Kidney (tissue), 14 donors: ENCODE data around the gene MCRIP2. TPM values are rescaled to one million over a fixed set of nuclear protein-coding genes. Genes with fewer than 3 reads are reported as not detected.
A peak's percentile ranks its signal among the peaks of the same experiment; 100 is the strongest.

Experiments used
- DNase-seq, 5 donors: peaks; one replicate each; pipeline ENCODE4 v3.0.0-alpha.2; 2013 to 2020
- FAIRE-seq: peaks from 2 replicates; lab custom pipeline; 2012; peaks lifted over from hg19 to GRCh38; lab: Jason Lieb, UNC
- H3K27ac ChIP-seq, 2 donors: one replicate each; pipeline ENCODE4 v1.7.0; 2013; ENCODE audit warnings: low read depth in 2 of 2, low read length in 2 of 2, inconsistent platforms in 1 of 2
- H3K27me3 ChIP-seq: one replicate; pipeline ENCODE4 v1.7.1; 2013; ENCODE audit warnings: low read length, inconsistent platforms; ENCODE audit not compliant: control insufficient read depth, insufficient read depth
- H3K36me3 ChIP-seq, 3 donors: one replicate each; pipeline versions ENCODE4 v1.7.0 to v1.7.1; 2013; ENCODE audit warnings: low read length in 3 of 3, control low read depth in 1 of 3, inconsistent platforms in 1 of 3; ENCODE audit not compliant: insufficient read depth in 3 of 3, control insufficient read depth in 2 of 3
- H3K4me1 ChIP-seq, 3 donors: one replicate each; pipeline versions ENCODE4 v1.7.0 to v1.7.1; 2013; ENCODE audit warnings: low read length in 3 of 3, inconsistent platforms in 1 of 3, low read depth in 1 of 3; ENCODE audit not compliant: control insufficient read depth in 2 of 3, insufficient read depth in 2 of 3
- H3K4me3 ChIP-seq, 3 donors: one replicate each; pipeline versions ENCODE4 v1.7.0 to v1.8.1; 2013; ENCODE audit warnings: low read length in 3 of 3, control low read depth in 1 of 3, inconsistent platforms in 1 of 3
- H3K9ac ChIP-seq, 3 donors: one replicate each; pipeline versions ENCODE4 v1.7.0 to v1.7.1; 2013; ENCODE audit warnings: low read length in 3 of 3, control low read depth in 1 of 3, inconsistent platforms in 1 of 3
- H3K9me3 ChIP-seq, 3 donors: one replicate each; pipeline versions ENCODE4 v1.7.0 to v1.7.1; 2013; ENCODE audit warnings: low read length in 3 of 3, control low read depth in 1 of 3, inconsistent platforms in 1 of 3; ENCODE audit not compliant: control insufficient read depth in 2 of 3, insufficient read depth in 1 of 3
- intact Hi-C: fragments of 100-400 bp; cut with DNase I; formaldehyde crosslinking; loops from one replicate; pipeline ENCODE4 v1.11.1; 2022
- polyA plus RNA-seq: library from polyadenylated mRNA; stranded (reverse); fragments of 350-450 nt; fragmentation: Illumina TruSeq; extraction: RNeasy Lipid Tissue Mini Kit (QIAGEN cat#74804); gene quantifications from one replicate; pipeline ENCODE4 v1.2.3, GENCODE V29; 2014; ENCODE audit warnings: low read depth, low replicate concordance; ENCODE audit not compliant: insufficient read depth
- total RNA-seq: library from RNA; stranded (reverse); fragmentation: NEBNext Ultra II Directional; extraction: Animal tissue kit (Norgen Biotek cat#: 25700); gene quantifications from one replicate; pipeline ENCODE4 v1.2.1, GENCODE V29; 2021
- TF ChIP-seq, protein P1 (sequence below): IDR thresholded peaks from 3 replicates; pipeline ENCODE4 v1.5.1; 2012; ENCODE audit warnings: mild to moderate bottlenecking, moderate library complexity, borderline replicate concordance; ENCODE audit not compliant: insufficient read depth; ENCODE audit errors: extremely low read depth
- donor health status: control.
- donor health status: control.
- donor health status: control.
- donor health status: control.
- donor health status: control.
- donor health status: DM: yes; HTN: yes; CAD: no.
- donor health status: Normal renal cell carcinoma (clear cell type).

MCRIP2 gene
- total and polyA plus RNA-seq, 2 donors from 2014 or later, result 36.9 to 265 TPM

DNA sequence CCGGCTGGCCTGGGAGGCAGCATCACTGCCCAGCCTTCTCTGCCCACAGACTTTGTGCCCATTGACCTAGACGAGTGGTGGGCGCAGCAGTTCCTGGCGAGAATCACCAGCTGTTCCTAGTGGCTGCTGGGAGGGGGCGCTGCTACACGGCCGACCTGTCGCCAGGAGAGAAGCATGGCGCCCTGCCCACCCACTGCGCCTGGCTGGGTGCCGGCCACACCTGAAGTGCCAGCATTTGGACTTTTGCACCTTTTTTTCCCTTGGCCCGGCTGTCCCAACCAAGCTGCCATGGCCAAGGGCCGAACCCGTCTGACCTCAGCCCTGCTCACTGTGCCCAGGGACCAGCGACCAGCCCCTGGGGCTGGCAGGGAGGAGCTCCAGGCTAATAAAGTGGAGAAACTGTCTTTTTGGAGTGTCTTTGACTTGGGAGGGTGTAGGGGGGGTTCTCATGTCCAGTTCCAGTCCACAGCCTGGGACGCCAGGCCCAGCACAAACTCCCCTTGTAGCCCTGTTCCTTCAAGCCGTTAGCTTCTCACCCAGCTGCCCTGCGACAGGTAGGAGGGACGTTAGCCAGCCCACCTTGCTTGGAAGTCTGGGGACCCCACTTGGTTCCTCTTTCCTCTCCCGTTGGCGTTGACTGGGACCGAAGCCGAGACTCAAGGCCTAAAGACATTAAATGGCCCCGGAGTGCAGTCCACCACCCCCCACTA is 6.6 kb downstream of the MCRIP2 start:
- intact Hi-C loops, result no loop called here
- H3K9me3 ChIP-seq, result no peaks in the 10 kb centered on the region
- FAIRE-seq (no peak), DNase-seq (no peak)
- TF ChIP-seq, protein P1, sequence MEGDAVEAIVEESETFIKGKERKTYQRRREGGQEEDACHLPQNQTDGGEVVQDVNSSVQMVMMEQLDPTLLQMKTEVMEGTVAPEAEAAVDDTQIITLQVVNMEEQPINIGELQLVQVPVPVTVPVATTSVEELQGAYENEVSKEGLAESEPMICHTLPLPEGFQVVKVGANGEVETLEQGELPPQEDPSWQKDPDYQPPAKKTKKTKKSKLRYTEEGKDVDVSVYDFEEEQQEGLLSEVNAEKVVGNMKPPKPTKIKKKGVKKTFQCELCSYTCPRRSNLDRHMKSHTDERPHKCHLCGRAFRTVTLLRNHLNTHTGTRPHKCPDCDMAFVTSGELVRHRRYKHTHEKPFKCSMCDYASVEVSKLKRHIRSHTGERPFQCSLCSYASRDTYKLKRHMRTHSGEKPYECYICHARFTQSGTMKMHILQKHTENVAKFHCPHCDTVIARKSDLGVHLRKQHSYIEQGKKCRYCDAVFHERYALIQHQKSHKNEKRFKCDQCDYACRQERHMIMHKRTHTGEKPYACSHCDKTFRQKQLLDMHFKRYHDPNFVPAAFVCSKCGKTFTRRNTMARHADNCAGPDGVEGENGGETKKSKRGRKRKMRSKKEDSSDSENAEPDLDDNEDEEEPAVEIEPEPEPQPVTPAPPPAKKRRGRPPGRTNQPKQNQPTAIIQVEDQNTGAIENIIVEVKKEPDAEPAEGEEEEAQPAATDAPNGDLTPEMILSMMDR, result no peak
- H3K4me3 ChIP-seq, result peak overlapping the region; percentile 42 to 56 (median 55)
- H3K27me3 ChIP-seq, result no peaks in the 10 kb centered on the region
- no peaks in the 10 kb centered on the region for H3K36me3 ChIP-seq
- H3K9ac ChIP-seq, result peak overlapping the region in 2 of 3 donors; percentile 52 to 54
- H3K4me1 ChIP-seq, result peaks cover 0 to 37% (median 12%) of the 10 kb centered on the region in 3 donors
- peak overlapping the region; percentile 68 to 78 for H3K27ac ChIP-seq

DNA sequence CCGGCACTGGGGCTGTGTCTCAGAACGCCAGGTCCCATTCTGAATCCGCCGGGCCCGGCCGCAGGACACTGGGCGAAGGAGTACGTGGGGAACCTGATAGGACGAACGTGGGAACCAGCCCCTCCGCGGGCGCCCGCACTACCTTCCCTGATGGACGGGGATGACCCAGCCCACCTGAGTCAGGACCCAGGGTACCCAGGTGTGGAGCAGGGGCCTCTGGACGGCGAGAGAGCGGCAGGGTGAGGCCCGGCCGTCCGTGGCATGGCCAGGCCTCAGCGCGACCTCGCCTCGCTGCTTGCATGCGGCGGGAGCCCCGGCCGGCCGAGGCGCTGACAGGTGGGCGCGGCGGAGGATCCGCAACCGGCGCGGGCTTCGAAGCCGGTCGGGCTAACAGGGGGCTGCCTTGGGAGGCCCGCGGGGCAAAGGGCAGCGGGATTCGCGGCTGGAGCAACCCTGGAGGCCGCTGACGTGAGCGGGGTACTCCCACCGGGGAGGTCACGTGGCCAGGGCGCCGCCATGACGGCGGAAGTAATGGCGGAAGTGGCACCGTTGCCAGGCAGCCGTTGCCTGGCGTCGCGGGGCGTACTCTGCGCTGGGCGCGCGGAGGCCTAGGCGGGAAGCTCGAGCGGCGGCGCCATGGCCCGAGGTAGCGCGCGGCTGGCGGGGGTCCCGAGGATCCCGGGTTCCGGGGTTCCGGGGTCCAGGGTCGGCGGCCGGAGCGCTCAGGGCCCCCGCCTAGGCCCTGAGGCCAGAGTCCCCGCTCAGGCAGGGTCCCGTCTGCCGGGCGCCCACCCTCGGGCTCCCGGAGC is 7.4 kb downstream of the MCRIP2 start, which contains the start of gene WDR90:
Gene WDR90, plus strand, starts transcription at position 585 of the 809 bp plus-strand sequence. Its CDS starts 52 bp downstream, at position 637.
- DNase-seq (peak; percentile 92 to 98 (median 95)), FAIRE-seq (no peak)
- Histone ChIP-seq H3K9me3 (no peaks in the 10 kb centered on the region), H3K36me3 (no peaks in the 10 kb centered on the region), H3K4me1 (peaks cover 0 to 37% (median 12%) of the 10 kb centered on the region in 3 donors), H3K4me3 (peak within 1 kb of the TSS; percentile 42 to 56 (median 55)), H3K27me3 (no peaks in the 10 kb centered on the region), H3K9ac (peak within 1 kb of the TSS in 2 of 3 donors; percentile 52 to 54), H3K27ac (peak within 1 kb of the TSS; percentile 68 to 78)
- intact Hi-C loops, result no loop called here
- TF ChIP-seq, protein P1, result peak; percentile 1

DNA sequence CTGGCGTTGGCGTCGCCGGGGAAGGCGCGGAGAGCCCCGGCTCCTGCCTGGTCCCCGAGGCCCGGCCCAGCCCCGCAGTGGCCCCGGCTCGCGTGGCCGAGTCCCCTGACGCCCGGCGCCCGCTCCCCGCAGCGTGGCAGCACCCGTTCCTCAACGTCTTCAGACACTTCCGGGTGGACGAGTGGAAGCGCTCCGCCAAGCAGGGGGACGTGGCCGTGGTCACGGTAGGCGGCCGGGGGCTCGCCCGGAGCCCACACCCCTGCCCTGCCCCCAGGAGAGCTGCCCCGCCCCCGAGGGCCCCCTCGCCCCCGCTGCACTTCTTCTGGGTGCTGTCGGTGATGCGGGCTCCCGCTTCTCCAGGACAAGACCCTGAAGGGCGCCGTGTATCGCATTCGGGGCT is 8.0 kb downstream of the MCRIP2 start:
- H3K4me1 ChIP-seq, result peaks cover 0 to 34% (median 12%) of the 10 kb centered on the region in 3 donors
- intact Hi-C loops, result no loop called here
- no peak overlapping the region for H3K27ac ChIP-seq
- TF ChIP-seq, protein P1, result no peak
- no peaks in the 10 kb centered on the region for H3K9me3 ChIP-seq
- no peaks in the 10 kb centered on the region for H3K36me3 ChIP-seq
- H3K27me3 ChIP-seq, result no peaks in the 10 kb centered on the region
- H3K9ac ChIP-seq, result peak overlapping the region in 1 of 3 donors; percentile 46
- DNase-seq (no peak), FAIRE-seq (no peak)
- peak overlapping the region in 2 of 3 donors; percentile 29 to 56 for H3K4me3 ChIP-seq
